Thymus (tissue), 11 donors: ENCODE measurements around the gene MAP3K5. TPM values are rescaled to one million over a fixed set of nuclear protein-coding genes. Genes with fewer than 3 reads are reported as not detected.
A peak's percentile ranks its signal among the peaks of the same experiment; 100 is the strongest.

ENCODE experiments used
- DNase-seq, 9 donors: peaks; one replicate each; pipeline ENCODE4 v3.0.0-alpha.2; 2013; ENCODE audit warnings: low spot score in 9 of 9, low read depth in 6 of 9, missing footprints in 1 of 9
- H3K27ac ChIP-seq, 2 donors: one replicate each; pipeline ENCODE4 v1.5.1; 2013; ENCODE audit warnings: control low read depth in 1 of 2, low read depth in 1 of 2, low read length in 1 of 2, mild to moderate bottlenecking in 1 of 2, moderate library complexity in 1 of 2
- H3K27me3 ChIP-seq, 2 donors: one replicate each; pipeline ENCODE4 v1.5.1; 2013; ENCODE audit warnings: low read length in 1 of 2; ENCODE audit not compliant: control insufficient read depth in 2 of 2, insufficient read depth in 1 of 2
- H3K36me3 ChIP-seq, 2 donors: one replicate each; pipeline ENCODE4 v1.5.1; 2013; ENCODE audit warnings: low read length in 1 of 2, mild to moderate bottlenecking in 1 of 2, moderate library complexity in 1 of 2; ENCODE audit not compliant: control insufficient read depth in 2 of 2, insufficient read depth in 2 of 2
- H3K4me1 ChIP-seq, 2 donors: one replicate each; pipeline ENCODE4 v1.5.1; 2013; ENCODE audit warnings: low read length in 2 of 2; ENCODE audit not compliant: control insufficient read depth in 2 of 2, insufficient read depth in 2 of 2
- H3K4me3 ChIP-seq, 2 donors: one replicate each; pipeline ENCODE4 v1.5.1; 2013; ENCODE audit warnings: low read length in 2 of 2, control low read depth in 1 of 2, mild to moderate bottlenecking in 1 of 2
- H3K9me3 ChIP-seq, 2 donors: one replicate each; pipeline ENCODE4 v1.5.1; 2013; ENCODE audit warnings: low read length in 1 of 2, mild to moderate bottlenecking in 1 of 2; ENCODE audit not compliant: control insufficient read depth in 2 of 2, insufficient read depth in 1 of 2
- WGBS: extraction: QIAGEN DNeasy Blood & Tissue Kit; methylation state at CpG from one replicate; pipeline ENCODE4 v1.1.7; 2013; 5-methylcytosine and 5-hydroxymethylcytosine counted together
- polyA plus RNA-seq: library from polyadenylated mRNA; stranded (reverse); fragments of 200-250 nt; gene quantifications from one replicate; pipeline ENCODE4 v1.2.3, GENCODE V29; 2013
- total RNA-seq: library from RNA; stranded (reverse); fragments of 120-200 nt; gene quantifications from one replicate; pipeline ENCODE4 v1.2.4, GENCODE V29; 2013
- donor health status: healthy.

MAP3K5 gene
- total and polyA plus RNA-seq, 2 donors: 7.3 to 23.0 TPM

GRCh38 chr6:136749359-136749997 is 42.8 kb downstream of the MAP3K5 start:
- H3K4me1 ChIP-seq: peaks cover 0 to 18% of the 10 kb centered on the region in 2 donors
- no peak overlapping the region for H3K4me3 ChIP-seq
- no peaks in the 10 kb centered on the region for H3K27me3 ChIP-seq
- WGBS: 89% methylated on average over 13 of the region's 13 CpGs
- H3K27ac ChIP-seq: no peak overlapping the region
- no peaks in the 10 kb centered on the region for H3K36me3 ChIP-seq
- no peaks in the 10 kb centered on the region for H3K9me3 ChIP-seq
- no peak for DNase-seq

DNA sequence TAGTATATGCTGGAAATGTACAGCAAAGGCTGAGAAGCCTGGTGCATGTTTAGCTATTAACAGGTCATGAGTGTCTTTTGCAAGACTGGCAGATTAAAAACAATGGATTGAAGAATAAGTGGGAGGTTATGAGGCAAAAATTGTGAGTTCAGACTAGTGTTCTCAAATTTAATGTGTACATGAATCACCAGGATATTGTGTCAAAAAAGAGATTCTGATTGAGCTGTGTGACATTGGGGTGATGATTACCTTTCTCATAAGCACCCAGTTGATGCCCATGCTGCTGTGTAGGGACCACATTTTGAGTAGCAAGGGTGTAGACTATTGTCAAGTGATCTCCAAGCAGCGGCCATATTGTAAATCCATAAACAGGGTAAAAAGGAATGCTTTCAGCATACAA is 44.8 kb downstream of the MAP3K5 start:
- no peak overlapping the region for H3K4me3 ChIP-seq
- 97% methylated on average over 1 of the region's 1 CpG for WGBS
- no peaks in the 10 kb centered on the region for H3K36me3 ChIP-seq
- H3K27ac ChIP-seq: no peak overlapping the region
- no peaks in the 10 kb centered on the region for H3K27me3 ChIP-seq
- DNase-seq: no peak
- H3K4me1 ChIP-seq: peaks cover 0 to 7% of the 10 kb centered on the region in 2 donors
- H3K9me3 ChIP-seq: no peaks in the 10 kb centered on the region

GRCh38 chr6:136745300-136745699 is 47.0 kb downstream of the MAP3K5 start:
- no peak for DNase-seq
- H3K27ac ChIP-seq: no peak overlapping the region
- 98% methylated on average over 6 of the region's 6 CpGs for WGBS

GRCh38 chr6:136744889-136745288 is 47.4 kb downstream of the MAP3K5 start:
- DNase-seq: no peak
- Histone ChIP-seq H3K36me3 (no peaks in the 10 kb centered on the region), H3K4me3 (no peak overlapping the region), H3K4me1 (no peaks in the 10 kb centered on the region), H3K27me3 (no peaks in the 10 kb centered on the region), H3K27ac (no peak overlapping the region), H3K9me3 (no peaks in the 10 kb centered on the region)
- WGBS: 97% methylated on average over 5 of the region's 5 CpGs

More at GRCh38 chr6:136745300-136745699, 47.0 kb downstream of the MAP3K5 start:
- no peaks in the 10 kb centered on the region for H3K9me3 ChIP-seq
- H3K4me1 ChIP-seq: no peaks in the 10 kb centered on the region
- no peaks in the 10 kb centered on the region for H3K27me3 ChIP-seq
- no peaks in the 10 kb centered on the region for H3K36me3 ChIP-seq
- no peak overlapping the region for H3K4me3 ChIP-seq

GRCh38 chr6:136742125-136742524 is 50.2 kb downstream of the MAP3K5 start:
- no peaks in the 10 kb centered on the region for H3K36me3 ChIP-seq
- DNase-seq: no peak
- H3K4me1 ChIP-seq: no peaks in the 10 kb centered on the region
- WGBS: 95% methylated on average over 2 of the region's 2 CpGs
- no peaks in the 10 kb centered on the region for H3K9me3 ChIP-seq
- H3K27ac ChIP-seq: no peak overlapping the region
- no peak overlapping the region for H3K4me3 ChIP-seq
- H3K27me3 ChIP-seq: no peaks in the 10 kb centered on the region

GRCh38 chr6:136740050-136740974 is 52.0 kb downstream of the MAP3K5 start:
- WGBS: 93% methylated on average over 10 of the region's 10 CpGs
- Histone ChIP-seq H3K27me3 (no peaks in the 10 kb centered on the region), H3K27ac (peak overlapping the region in 1 of 2 donors; percentile 5), H3K36me3 (no peaks in the 10 kb centered on the region), H3K4me1 (no peaks in the 10 kb centered on the region), H3K9me3 (no peaks in the 10 kb centered on the region), H3K4me3 (no peak overlapping the region)
- DNase-seq: no peak

DNA sequence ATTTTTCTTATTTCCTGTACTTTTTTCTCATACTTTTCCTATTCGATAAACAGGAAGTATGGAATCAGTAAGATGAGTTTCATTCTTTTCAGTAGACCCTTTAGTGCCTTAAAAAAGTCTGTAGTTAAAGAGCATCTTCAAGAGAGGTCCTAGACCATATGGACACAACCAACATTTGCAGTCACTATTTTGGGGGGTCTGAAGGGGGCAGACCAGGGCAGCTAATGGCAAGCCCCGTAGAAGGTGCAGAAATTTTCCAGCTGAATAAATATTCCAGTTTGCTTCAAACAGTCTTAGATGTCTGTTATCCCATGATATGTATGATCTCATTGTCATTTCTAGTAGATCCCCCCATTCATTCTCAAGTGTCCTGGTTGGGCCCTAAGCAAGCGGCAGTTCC is 52.8 kb downstream of the MAP3K5 start:
- 80% methylated on average over 3 of the region's 3 CpGs for WGBS
- Histone ChIP-seq H3K4me1 (no peaks in the 10 kb centered on the region), H3K9me3 (no peaks in the 10 kb centered on the region), H3K4me3 (no peak overlapping the region), H3K27me3 (no peaks in the 10 kb centered on the region), H3K36me3 (no peaks in the 10 kb centered on the region), H3K27ac (peak overlapping the region in 1 of 2 donors; percentile 48)
- DNase-seq: no peak

DNA sequence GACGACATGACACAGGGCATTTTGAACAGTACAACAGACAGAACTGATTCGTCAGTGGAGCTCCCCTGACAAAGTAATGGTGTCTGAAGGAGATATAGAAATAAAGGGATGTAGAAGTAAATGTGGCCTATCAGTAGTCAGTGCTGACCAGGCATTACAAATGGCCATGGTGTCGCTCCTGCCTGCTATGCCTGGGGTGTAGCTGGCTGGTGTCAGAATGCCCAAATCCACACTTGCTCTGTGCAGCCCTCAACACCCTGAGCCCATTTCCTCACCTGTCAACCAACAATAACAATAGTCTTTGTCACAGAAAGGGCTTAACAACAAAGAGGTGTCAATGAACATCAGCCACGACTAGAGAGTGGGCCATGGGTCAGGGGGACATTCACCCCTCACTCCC is 53.2 kb downstream of the MAP3K5 start:
- no peaks in the 10 kb centered on the region for H3K27me3 ChIP-seq
- no peaks in the 10 kb centered on the region for H3K36me3 ChIP-seq
- H3K4me3 ChIP-seq: no peak overlapping the region
- DNase-seq: no peak
- H3K27ac ChIP-seq: no peak overlapping the region
- WGBS: 99% methylated on average over 4 of the region's 4 CpGs
- no peaks in the 10 kb centered on the region for H3K9me3 ChIP-seq
- H3K4me1 ChIP-seq: no peaks in the 10 kb centered on the region

GRCh38 chr6:136738692-136739057 is 53.6 kb downstream of the MAP3K5 start:
- no peak for DNase-seq
- WGBS: 78% methylated on average over 6 of the region's 6 CpGs
- Histone ChIP-seq H3K27me3 (no peaks in the 10 kb centered on the region), H3K9me3 (no peaks in the 10 kb centered on the region), H3K4me1 (no peaks in the 10 kb centered on the region), H3K27ac (no peak overlapping the region), H3K4me3 (no peak overlapping the region), H3K36me3 (no peaks in the 10 kb centered on the region)
